Thyroid gland (tissue), 4 donors: ENCODE measurements around the gene SHROOM3.

Experiments
- POLR2A ChIP-seq, 2 donors: fragments of 450-650 bp; IDR thresholded peaks; one replicate each; pipeline ENCODE4 v1.6.1; 2017; ENCODE audit warnings: antibody characterized with exemption in 2 of 2, mild to moderate bottlenecking in 2 of 2, moderate library complexity in 1 of 2
- TF ChIP-seq, protein P1 (sequence below), 6 experiments: fragments of 200-600 bp in 3 of 6; fragments of 450-650 bp in 3 of 6; sonication (generic) in 3 of 6; IDR thresholded peaks; one replicate each; pipeline ENCODE4 v1.5.1; 2016 to 2019; ENCODE audit warnings: antibody characterized with exemption in 6 of 6, mild to moderate bottlenecking in 2 of 6, inconsistent platforms in 1 of 6, moderate library complexity in 1 of 6

DNA sequence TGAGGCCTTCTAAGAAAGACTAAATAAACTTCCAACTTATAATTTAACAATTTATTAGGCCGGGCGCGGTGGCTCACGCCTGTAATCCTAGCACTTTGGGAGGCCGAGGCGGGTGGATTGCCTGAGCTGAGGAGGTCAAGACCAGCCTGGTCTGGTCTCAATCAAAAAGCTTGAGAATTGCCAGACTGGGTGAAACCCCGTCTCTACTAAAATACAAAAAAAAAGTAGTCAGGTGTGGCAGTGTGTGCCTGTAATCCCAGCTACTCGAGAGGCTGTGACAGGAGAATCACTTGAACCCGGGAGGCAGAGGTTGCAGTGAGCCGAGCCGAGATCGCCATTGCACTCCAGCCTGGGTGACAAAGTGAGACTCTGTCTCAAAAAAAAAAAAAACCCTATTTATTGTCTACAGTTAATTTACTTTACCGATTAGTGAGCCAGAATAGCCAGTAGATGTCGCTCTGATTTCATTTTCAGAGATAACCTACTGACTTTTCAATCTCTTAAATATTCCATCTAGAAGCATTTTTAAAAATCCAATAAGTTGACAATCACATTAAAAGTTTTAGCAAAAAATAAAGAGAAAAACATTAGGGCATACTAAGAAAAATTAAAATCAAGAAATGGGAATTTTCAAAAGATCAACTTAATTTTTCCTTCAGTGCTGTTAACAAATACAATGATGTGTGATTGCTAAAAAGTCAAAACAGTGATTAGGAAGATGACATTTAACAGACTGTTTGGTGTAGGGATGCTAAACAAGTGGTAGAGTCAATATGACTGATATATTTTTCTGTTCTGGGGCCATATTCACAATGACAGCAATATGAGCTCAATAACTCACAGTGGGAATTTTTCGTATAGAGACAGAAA is 4.3 kb upstream of the SHROOM3 start:
- TF ChIP-seq, protein P1, sequence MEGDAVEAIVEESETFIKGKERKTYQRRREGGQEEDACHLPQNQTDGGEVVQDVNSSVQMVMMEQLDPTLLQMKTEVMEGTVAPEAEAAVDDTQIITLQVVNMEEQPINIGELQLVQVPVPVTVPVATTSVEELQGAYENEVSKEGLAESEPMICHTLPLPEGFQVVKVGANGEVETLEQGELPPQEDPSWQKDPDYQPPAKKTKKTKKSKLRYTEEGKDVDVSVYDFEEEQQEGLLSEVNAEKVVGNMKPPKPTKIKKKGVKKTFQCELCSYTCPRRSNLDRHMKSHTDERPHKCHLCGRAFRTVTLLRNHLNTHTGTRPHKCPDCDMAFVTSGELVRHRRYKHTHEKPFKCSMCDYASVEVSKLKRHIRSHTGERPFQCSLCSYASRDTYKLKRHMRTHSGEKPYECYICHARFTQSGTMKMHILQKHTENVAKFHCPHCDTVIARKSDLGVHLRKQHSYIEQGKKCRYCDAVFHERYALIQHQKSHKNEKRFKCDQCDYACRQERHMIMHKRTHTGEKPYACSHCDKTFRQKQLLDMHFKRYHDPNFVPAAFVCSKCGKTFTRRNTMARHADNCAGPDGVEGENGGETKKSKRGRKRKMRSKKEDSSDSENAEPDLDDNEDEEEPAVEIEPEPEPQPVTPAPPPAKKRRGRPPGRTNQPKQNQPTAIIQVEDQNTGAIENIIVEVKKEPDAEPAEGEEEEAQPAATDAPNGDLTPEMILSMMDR (IDR thresholded peaks at IDR 0.05) = peak; percentile 39 to 95 (median 61)
- TF ChIP-seq POLR2A (IDR thresholded peaks at IDR 0.05) = no peak
